ENCODE measurements around the gene ATRNL1. TPM values are rescaled to one million over a fixed set of nuclear protein-coding genes. Genes with fewer than 3 reads are reported as not detected.

ATRNL1 gene
- total and polyA plus RNA-seq, 2 of the 8 experiments (the other 6 are each of a cell fraction or from before 2014, with no cell fraction given), result 5.1 to 17.6 TPM

DNA sequence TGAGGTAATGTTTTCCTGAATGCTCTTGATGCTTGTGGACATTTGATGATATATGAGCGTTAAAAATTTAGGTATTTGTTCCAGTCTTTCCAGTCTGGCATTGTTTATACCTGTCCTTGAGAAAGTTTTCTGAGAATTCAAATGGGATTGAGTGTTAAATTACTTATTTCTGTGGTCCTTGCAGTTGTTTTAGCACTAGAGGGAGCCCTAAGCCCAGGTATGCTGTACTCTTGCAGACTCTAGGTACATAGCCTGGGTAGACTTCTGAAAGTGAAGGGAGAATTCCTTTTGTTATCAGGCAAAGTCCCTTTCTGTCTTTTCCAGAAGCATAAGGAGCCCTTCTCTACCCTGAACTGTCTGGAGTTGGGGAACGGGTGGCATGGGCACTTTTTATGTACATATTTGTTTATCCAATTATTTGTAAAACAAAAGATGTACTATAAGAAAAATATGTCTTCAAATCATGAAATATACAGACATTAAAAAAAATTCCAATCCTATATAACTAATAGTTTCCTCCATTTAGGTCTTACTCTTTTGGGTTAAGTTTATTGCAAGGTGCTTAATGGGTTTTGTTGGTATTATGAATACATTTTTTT, 262.1 kb downstream of the ATRNL1 start:
- FAIRE-seq, result peak; percentile 93
- Histone ChIP-seq H3K79me2 (ENCODE audit: control insufficient read depth in 1 of 2, insufficient read depth in 2 of 2, low read length in 2 of 2) (no peaks in the 10 kb centered on the region), H2AFZ (ENCODE audit: low read length) (no peak overlapping the region), H3K9ac (replicated peaks in 1 of 4; ENCODE audit: extremely low read depth in 1 of 4, low read depth in 3 of 4, low read length in 3 of 4) (no peak overlapping the region), H3K4ac (replicated peaks; ENCODE audit: insufficient read length, low read depth, low read length) (no peak overlapping the region), H3K4me1 (replicated peaks in 1 of 4; ENCODE audit: control insufficient read depth in 3 of 4, insufficient read depth in 4 of 4, low read length in 3 of 4) (no peaks in the 10 kb centered on the region), H4K5ac (ENCODE audit: insufficient read length, low read depth, low read length) (no peak overlapping the region), H2AK5ac (ENCODE audit: low read depth, low read length) (no peak overlapping the region), H2BK12ac (ENCODE audit: low read depth, low read length) (no peak overlapping the region), H3K4me2 (ENCODE audit: insufficient read depth in 1 of 2, low read depth in 2 of 2, low read length in 2 of 2) (no peak overlapping the region), H4K8ac (ENCODE audit: extremely low read depth, insufficient read depth, low read length) (no peak overlapping the region), H3K9me3 (ENCODE audit: insufficient read depth in 2 of 2, low read depth in 1 of 2, low read length in 1 of 2) (no peaks in the 10 kb centered on the region), H2BK15ac (ENCODE audit: low read length) (no peak overlapping the region), H2BK120ac (replicated peaks; ENCODE audit: low read depth, low read length) (no peak overlapping the region), H3K4me3 (ENCODE audit: extremely low read depth in 1 of 4, insufficient read depth in 2 of 4, low read depth in 3 of 4, low read length in 4 of 4) (no peak overlapping the region), H4K20me1 (replicated peaks in 1 of 2; ENCODE audit: control insufficient read depth in 1 of 2, insufficient read depth in 2 of 2, low read length in 2 of 2) (no peaks in the 10 kb centered on the region), H4K91ac (replicated peaks; ENCODE audit: insufficient read length, low read length) (no peak overlapping the region), H3K56ac (replicated peaks; ENCODE audit: insufficient read length, low read depth, low read length) (no peak overlapping the region), H3K27me3 (replicated peaks in 1 of 4; ENCODE audit: control insufficient read depth in 3 of 4, extremely low read depth in 1 of 4, insufficient read depth in 3 of 4, low read length in 3 of 4) (no peaks in the 10 kb centered on the region), H3K23ac (ENCODE audit: insufficient read length) (no peak overlapping the region), H3K18ac (ENCODE audit: extremely low read depth, low read length) (no peak overlapping the region), H2BK20ac (ENCODE audit: low read length) (no peak overlapping the region), H3K27ac (ENCODE audit: low read depth, low read length) (no peak overlapping the region), H3K14ac (ENCODE audit: insufficient read length) (no peak overlapping the region), H2BK5ac (ENCODE audit: low read depth, low read length) (no peak overlapping the region), H3K36me3 (ENCODE audit: control insufficient read depth in 2 of 4, insufficient read depth in 4 of 4, low read length in 3 of 4) (no peaks in the 10 kb centered on the region), H3K79me1 (ENCODE audit: low read depth, low read length) (no peaks in the 10 kb centered on the region), H3K23me2 (ENCODE audit: low read depth, low read length) (no peaks in the 10 kb centered on the region)
- peak in 1 of 2 experiments; percentile 49 for DNase-seq (ENCODE audit: low read depth in 1 of 2, low spot score in 2 of 2)
- ChIA-PET POLR2A (ENCODE audit: partially characterized antibody) (no interaction called here), CTCF (ENCODE audit: partially characterized antibody) (interaction anchor here (0.6 to 2.2 kb wide), 4 partner anchors 12 to 213 kb away, joined by 3 to 17 read pairs (median 5); no protein-coding TSS in a partner anchor)
- 25% methylated on average over 2 of the region's 2 CpGs; no CpG with 5 or more reads in 1 of the 2 experiments for WGBS, 2 experiments (ENCODE audit: extremely low coverage in 1 of 2, insufficient coverage in 1 of 2, insufficient read length in 1 of 2, insufficient replicate concordance in 2 of 2, low coverage in 1 of 2, low lambda C conversion rate in 2 of 2, missing lambda C conversion rate in 1 of 2)
- TF ChIP-seq RNF2 (IDR thresholded peaks at IDR 0.05; ENCODE audit: borderline replicate concordance, low read depth, low read length, missing control alignments, poor library complexity, severe bottlenecking) (no peak), RBBP5 (IDR thresholded peaks at IDR 0.05; ENCODE audit: borderline replicate concordance, low read depth, low read length) (no peak), SUZ12 (IDR thresholded peaks at IDR 0.05; ENCODE audit: low read length) (no peak), SIX5 (IDR thresholded peaks at IDR 0.05; ENCODE audit: low read depth, low read length) (no peak), SAP30 (IDR thresholded peaks at IDR 0.05; ENCODE audit: insufficient read depth, insufficient replicate concordance, low read length) (no peak), BRCA1 (IDR thresholded peaks at IDR 0.05; ENCODE audit: low read depth, low read length) (0 out of 2 replicates have a peak, but pooled peaks have one; percentile 22), SIN3A (conservative IDR thresholded peaks at IDR 0.05 in 1 of 2, IDR thresholded peaks at IDR 0.05 in 1 of 2; ENCODE audit: low read depth in 1 of 2, low read length in 2 of 2) (no peak), JUND (IDR thresholded peaks at IDR 0.05; ENCODE audit: low read length) (0 out of 2 replicates have a peak, but pooled peaks have one; percentile 41)
- TF ChIP-seq, protein P1, sequence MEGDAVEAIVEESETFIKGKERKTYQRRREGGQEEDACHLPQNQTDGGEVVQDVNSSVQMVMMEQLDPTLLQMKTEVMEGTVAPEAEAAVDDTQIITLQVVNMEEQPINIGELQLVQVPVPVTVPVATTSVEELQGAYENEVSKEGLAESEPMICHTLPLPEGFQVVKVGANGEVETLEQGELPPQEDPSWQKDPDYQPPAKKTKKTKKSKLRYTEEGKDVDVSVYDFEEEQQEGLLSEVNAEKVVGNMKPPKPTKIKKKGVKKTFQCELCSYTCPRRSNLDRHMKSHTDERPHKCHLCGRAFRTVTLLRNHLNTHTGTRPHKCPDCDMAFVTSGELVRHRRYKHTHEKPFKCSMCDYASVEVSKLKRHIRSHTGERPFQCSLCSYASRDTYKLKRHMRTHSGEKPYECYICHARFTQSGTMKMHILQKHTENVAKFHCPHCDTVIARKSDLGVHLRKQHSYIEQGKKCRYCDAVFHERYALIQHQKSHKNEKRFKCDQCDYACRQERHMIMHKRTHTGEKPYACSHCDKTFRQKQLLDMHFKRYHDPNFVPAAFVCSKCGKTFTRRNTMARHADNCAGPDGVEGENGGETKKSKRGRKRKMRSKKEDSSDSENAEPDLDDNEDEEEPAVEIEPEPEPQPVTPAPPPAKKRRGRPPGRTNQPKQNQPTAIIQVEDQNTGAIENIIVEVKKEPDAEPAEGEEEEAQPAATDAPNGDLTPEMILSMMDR (IDR thresholded peaks at IDR 0.05; ENCODE audit: control extremely low read depth in 1 of 3, insufficient read depth in 1 of 3, low read depth in 1 of 3, low read length in 3 of 3), result peak in 2 of 3 experiments; percentile 72 to 82; a peak in 3 of 4 replicates

Measured in H1 (cell line).